ENCODE results near the gene SH3GLB1. TPM values are rescaled to one million over a fixed set of nuclear protein-coding genes. Genes with fewer than 3 reads are reported as not detected.

Gene SH3GLB1
- total RNA-seq, 1 donor from 2014 or later, result 117 TPM

DNA sequence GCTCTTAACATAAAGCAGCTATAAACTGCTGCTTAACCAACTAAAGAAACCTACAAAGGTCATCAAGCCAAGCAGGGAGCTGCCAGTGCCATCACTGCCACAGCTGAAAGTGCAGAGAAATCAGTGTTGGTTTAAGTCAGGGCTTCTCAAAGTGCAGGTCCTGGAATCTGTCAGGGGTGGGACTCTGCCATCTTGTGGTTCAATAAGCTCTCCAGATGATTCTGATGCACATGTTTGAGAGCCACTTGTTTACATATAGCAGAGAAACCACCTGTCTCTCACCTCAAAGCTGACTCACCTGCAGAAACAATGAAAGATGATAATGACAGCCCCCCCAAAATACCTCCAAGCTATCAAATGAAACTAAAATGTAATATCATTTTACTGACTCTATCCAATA is 49.3 kb downstream of the SH3GLB1 start:
- no peaks in the 10 kb centered on the region for H3K9me3 Mint-ChIP-seq (ENCODE audit: unreplicated experiment)
- peaks cover 1% of the 10 kb centered on the region for H3K27me3 Mint-ChIP-seq (ENCODE audit: unreplicated experiment)

GRCh38 chr1:86754265-86754974 is 50.0 kb downstream of the SH3GLB1 start:
- no peak overlapping the region for H3K27ac Mint-ChIP-seq (ENCODE audit: unreplicated experiment)
- H3K4me3 Mint-ChIP-seq (ENCODE audit: unreplicated experiment), result no peak overlapping the region
- no peaks in the 10 kb centered on the region for H3K36me3 Mint-ChIP-seq (ENCODE audit: low read depth, unreplicated experiment)
- DNase-seq (ENCODE audit: low spot score), result no peak
- peaks cover 5% of the 10 kb centered on the region for H3K4me1 Mint-ChIP-seq (ENCODE audit: unreplicated experiment)
- TF ChIP-seq, protein P1, sequence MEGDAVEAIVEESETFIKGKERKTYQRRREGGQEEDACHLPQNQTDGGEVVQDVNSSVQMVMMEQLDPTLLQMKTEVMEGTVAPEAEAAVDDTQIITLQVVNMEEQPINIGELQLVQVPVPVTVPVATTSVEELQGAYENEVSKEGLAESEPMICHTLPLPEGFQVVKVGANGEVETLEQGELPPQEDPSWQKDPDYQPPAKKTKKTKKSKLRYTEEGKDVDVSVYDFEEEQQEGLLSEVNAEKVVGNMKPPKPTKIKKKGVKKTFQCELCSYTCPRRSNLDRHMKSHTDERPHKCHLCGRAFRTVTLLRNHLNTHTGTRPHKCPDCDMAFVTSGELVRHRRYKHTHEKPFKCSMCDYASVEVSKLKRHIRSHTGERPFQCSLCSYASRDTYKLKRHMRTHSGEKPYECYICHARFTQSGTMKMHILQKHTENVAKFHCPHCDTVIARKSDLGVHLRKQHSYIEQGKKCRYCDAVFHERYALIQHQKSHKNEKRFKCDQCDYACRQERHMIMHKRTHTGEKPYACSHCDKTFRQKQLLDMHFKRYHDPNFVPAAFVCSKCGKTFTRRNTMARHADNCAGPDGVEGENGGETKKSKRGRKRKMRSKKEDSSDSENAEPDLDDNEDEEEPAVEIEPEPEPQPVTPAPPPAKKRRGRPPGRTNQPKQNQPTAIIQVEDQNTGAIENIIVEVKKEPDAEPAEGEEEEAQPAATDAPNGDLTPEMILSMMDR (IDR thresholded peaks at IDR 0.05; ENCODE audit: unreplicated experiment), result no peak
- H3K27me3 Mint-ChIP-seq (ENCODE audit: unreplicated experiment), result peaks cover 1% of the 10 kb centered on the region
- H3K9me3 Mint-ChIP-seq (ENCODE audit: unreplicated experiment), result no peaks in the 10 kb centered on the region

More for the DNA sequence above, 49.3 kb downstream of the SH3GLB1 start:
- H3K36me3 Mint-ChIP-seq (ENCODE audit: low read depth, unreplicated experiment), result no peaks in the 10 kb centered on the region
- DNase-seq (ENCODE audit: low spot score), result no peak
- H3K4me3 Mint-ChIP-seq (ENCODE audit: unreplicated experiment), result no peak overlapping the region
- TF ChIP-seq, protein P1 (IDR thresholded peaks at IDR 0.05; ENCODE audit: unreplicated experiment), result no peak
- H3K27ac Mint-ChIP-seq (ENCODE audit: unreplicated experiment), result no peak overlapping the region
- peaks cover 5% of the 10 kb centered on the region for H3K4me1 Mint-ChIP-seq (ENCODE audit: unreplicated experiment)

- Mint-ChIP-seq H3K27me3 (ENCODE audit: unreplicated experiment) (peaks cover 1% of the 10 kb centered on the region), H3K4me1 (ENCODE audit: unreplicated experiment) (peaks cover 5% of the 10 kb centered on the region), H3K9me3 (ENCODE audit: unreplicated experiment) (no peaks in the 10 kb centered on the region), H3K36me3 (ENCODE audit: low read depth, unreplicated experiment) (no peaks in the 10 kb centered on the region), H3K27ac (ENCODE audit: unreplicated experiment) (no peak overlapping the region), H3K4me3 (ENCODE audit: unreplicated experiment) (no peak overlapping the region)
- no peak for DNase-seq (ENCODE audit: low spot score)
- TF ChIP-seq, protein P1 (IDR thresholded peaks at IDR 0.05; ENCODE audit: unreplicated experiment), result no peak
Measured at GRCh38 chr1:86756062-86756406, 51.7 kb downstream of the SH3GLB1 start.

- Mint-ChIP-seq H3K27ac (ENCODE audit: unreplicated experiment) (no peak overlapping the region), H3K9me3 (ENCODE audit: unreplicated experiment) (peaks cover 3% of the 10 kb centered on the region), H3K4me1 (ENCODE audit: unreplicated experiment) (peaks cover 5% of the 10 kb centered on the region), H3K27me3 (ENCODE audit: unreplicated experiment) (peaks cover 1% of the 10 kb centered on the region), H3K4me3 (ENCODE audit: unreplicated experiment) (no peak overlapping the region), H3K36me3 (ENCODE audit: low read depth, unreplicated experiment) (no peaks in the 10 kb centered on the region)
- TF ChIP-seq, protein P1 (IDR thresholded peaks at IDR 0.05; ENCODE audit: unreplicated experiment), result no peak
- DNase-seq (ENCODE audit: low spot score), result no peak
Measured at GRCh38 chr1:86757272-86757984, 53.1 kb downstream of the SH3GLB1 start.

- Mint-ChIP-seq H3K36me3 (ENCODE audit: low read depth, unreplicated experiment) (no peaks in the 10 kb centered on the region), H3K27ac (ENCODE audit: unreplicated experiment) (no peak overlapping the region), H3K4me1 (ENCODE audit: unreplicated experiment) (peaks cover 5% of the 10 kb centered on the region), H3K9me3 (ENCODE audit: unreplicated experiment) (peaks cover 3% of the 10 kb centered on the region), H3K27me3 (ENCODE audit: unreplicated experiment) (peaks cover 3% of the 10 kb centered on the region), H3K4me3 (ENCODE audit: unreplicated experiment) (no peak overlapping the region)
- TF ChIP-seq, protein P1 (IDR thresholded peaks at IDR 0.05; ENCODE audit: unreplicated experiment), result no peak
- no peak for DNase-seq (ENCODE audit: low spot score)
Measured at GRCh38 chr1:86758570-86758969, 54.2 kb downstream of the SH3GLB1 start.

Data from endothelial cell (in vitro differentiated cells).